ENCODE data around the gene SLC22A7.

- TF ChIP-seq POLR2A (IDR thresholded peaks at IDR 0.05) (no peak), CTCF (IDR thresholded peaks at IDR 0.05) (no peak)
These were observed 30.3 kb upstream of the SLC22A7 start for GRCh38 chr6:43267619-43268354.
